NCI-H226 (cell line): ENCODE results near the gene ZNF689.
"Not testable (repeated sequence)": the region's sequence is repeated elsewhere in the genome, so short reads cannot be mapped to it uniquely, and the experiment has no call there.

Experiments
- DNase-seq: peaks from one replicate; pipeline ENCODE4 v3.0.0-alpha.2; 2015

ZNF689 gene

DNA sequence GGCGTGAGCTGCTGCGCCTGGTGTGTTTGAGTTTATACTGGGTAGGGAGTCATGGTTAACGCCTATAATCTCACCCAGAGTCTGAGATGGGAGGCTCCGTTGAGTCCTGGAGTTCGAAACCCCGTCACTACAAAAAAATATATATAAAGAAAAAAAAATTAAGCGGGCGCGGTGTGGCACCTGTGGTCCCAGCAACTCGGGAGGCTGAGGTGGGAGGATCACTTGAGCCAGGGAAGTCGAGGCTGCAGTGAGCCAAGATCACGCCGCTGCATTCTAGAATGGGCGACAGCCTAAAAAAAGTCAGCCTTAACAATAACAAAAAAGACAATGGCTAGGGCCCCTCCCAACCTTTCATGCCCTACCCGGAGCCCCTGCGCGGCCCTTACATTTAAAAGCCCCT lies 23.3 kb upstream of the ZNF689 start:
- no peak for DNase-seq

DNA sequence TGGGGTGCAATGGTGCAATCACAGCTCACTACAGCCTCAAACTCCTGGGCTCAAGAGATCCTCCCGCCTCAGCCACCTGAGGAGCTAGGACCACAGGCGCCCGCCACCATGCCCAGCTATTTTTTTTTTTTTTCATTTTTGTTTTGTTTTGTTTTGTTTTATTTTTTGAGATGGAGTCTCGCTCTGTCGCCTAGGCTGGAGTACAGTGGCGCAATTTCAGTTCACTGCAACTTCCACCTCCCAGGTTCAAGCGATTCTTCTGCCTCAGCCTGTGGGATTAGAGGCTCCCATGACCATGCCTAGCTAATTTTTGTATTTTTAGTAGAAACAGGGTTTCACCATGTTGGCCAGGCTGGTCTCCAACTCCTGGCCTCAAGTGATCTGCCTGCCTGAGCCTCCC lies 22.3 kb upstream of the ZNF689 start:
- DNase-seq = not testable (repeated sequence)

DNA sequence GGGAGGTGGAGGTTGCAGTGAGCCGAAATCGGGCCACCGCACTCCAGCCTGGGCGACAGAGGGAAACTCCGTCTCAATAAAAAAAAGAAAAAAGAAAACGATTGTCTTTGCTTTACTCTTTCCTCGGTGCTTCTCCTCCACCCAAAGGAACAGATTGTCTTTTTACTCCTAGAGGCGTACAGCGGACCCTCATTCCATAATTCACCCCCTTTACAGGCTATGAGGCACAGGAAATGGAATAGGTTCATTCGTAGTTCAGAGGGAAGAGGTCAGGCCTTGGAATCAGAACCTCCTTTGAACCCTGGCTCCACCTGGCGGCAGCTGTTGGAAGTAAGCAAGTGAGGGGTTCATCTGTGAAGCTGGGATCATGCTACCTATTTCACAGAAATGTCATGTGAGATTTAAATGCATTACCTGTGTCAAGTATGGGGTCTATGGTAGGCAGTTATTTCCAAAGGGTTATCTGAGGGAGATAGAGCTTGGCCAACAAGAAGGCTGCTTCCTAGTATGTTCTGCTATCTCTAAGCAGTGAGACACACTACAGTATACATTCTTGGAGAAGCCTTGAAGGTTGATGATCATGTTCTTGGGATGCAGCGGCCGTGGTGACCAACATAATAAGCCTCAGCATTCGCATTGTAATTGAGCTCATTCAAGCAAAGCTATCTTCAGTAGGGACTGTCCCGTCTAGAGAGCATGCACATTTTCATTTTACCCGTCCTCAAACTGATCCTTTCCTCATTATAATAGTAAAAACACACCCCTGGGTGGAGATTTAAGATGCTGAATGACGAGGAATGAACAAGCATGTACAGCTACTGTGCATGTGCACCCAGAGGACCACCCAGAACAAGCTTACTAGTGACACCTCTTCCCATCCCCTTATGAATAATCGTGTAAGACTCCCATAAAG lies 18.7 kb upstream of the ZNF689 start:
- DNase-seq = peak; percentile 40

DNA sequence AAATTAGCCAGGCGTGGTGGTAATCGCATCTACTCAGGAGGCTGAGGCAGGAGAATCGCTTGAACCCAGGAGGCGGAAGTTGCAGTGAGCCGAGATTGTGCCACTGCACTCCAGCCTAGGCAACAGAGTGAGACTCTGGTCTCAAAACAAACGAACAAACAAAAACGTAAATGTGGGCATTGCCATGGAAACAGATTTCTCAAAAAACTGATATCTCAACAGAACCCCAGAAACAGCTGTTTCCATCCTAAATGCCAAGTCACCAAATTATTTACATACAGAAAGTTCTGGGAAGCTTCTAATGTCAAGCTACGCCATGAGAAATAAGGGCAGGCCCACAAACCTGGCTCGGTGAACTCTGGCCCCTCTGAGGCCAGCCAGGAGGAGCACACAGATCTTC lies 16.0 kb upstream of the ZNF689 start:
- DNase-seq = no peak

GRCh38 chr16:30623536-30624283 lies 13.5 kb upstream of the ZNF689 start:
- DNase-seq = no peak

- no peak for DNase-seq
Observed at GRCh38 chr16:30622455-30623032, 12.4 kb upstream of the ZNF689 start.

DNA sequence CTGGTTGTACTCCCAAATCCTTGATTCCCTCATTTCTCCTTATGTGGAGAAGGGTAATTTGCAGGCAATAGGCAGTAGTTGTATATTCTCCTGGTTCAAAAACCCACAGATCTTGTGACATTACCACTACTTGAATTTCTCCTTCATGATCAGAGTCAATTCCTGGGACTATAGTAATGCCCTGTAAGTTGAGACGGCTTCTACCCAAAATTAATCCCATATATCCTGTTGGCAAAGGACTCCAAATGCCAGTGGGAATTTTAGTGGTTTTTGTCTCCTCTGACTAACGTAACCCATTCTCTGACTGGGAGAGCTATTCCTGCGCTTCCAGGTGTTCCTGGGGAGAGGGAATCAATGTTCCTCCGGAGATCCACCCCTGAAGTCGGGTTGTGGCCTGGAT lies 11.6 kb upstream of the ZNF689 start:
- no peak for DNase-seq

DNA sequence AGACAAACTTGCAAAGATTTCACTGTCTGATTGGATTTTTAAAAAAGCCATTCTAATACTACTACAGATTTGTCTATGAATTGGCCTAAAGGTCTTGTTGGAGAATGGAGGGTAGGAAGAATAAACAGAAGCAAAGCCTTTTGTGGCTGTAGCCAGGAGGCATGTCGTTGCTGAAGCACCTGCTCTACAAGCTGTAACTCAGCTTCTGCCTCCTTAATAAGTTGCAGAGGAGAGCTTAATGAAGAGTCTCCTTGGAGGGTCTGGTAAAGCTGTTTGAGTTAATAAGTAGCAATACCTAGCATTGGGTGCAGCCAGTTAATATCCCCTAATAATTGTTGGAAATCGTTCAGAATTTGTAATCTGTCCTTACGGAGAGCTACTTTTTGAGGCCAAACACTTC lies 10.0 kb upstream of the ZNF689 start:
- no peak for DNase-seq

GRCh38 chr16:30619638-30620037 lies 9.4 kb upstream of the ZNF689 start:
- DNase-seq = no peak

DNA sequence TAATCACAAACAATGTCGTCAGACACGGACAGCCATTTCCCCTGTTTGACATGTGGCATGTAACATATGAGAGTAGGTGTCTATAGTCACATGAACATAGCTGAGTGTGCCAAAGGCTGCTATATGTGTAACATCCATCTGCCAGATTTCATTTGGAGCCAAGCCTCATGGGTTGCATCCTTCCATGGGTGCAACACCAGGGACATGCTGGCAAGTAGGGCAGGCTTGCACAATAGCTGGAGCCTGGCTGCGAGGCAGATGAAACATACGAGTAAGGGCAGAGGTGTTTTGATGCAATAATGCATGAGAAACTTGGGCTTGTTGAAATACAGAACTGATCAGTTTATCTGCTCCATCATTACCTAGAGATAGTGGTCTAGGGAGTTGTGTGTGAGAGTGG lies 9.0 kb upstream of the ZNF689 start:
- DNase-seq = no peak

DNA sequence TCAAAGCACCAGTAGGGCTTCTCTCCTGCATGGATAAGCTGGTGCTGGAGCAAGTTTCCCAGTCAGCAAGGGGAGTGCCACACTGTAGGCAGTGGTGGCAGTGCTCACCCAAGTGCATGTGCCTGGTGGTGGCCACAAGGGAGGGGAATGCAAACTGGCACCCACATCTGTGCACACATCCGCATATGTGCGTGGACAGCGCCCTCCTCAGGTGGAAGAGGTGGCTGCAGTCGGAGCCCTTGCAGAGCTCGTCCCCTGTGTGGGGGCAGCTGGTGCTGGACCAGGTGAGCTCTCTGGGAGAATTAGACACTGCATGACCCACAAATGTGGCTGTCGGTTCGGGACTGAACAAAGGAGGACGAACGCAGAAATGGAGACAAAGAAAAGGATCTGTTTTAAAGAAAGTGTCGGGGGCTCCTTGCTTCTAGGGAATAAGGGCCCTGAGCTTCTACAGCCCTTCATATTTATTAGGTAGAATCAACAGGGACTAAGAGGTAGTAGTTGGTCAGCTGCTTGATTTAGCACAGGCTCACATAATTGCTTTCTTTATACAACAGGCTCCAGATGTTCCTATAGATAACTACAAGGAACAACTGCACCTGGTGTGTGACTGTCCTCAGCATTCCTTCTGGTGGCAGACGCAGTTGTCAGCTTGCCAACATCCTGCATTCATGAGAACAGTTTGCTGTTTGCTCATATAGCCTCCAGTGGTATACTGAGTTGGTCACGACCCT lies 5.3 kb upstream of the ZNF689 start:
- no peak for DNase-seq

DNA sequence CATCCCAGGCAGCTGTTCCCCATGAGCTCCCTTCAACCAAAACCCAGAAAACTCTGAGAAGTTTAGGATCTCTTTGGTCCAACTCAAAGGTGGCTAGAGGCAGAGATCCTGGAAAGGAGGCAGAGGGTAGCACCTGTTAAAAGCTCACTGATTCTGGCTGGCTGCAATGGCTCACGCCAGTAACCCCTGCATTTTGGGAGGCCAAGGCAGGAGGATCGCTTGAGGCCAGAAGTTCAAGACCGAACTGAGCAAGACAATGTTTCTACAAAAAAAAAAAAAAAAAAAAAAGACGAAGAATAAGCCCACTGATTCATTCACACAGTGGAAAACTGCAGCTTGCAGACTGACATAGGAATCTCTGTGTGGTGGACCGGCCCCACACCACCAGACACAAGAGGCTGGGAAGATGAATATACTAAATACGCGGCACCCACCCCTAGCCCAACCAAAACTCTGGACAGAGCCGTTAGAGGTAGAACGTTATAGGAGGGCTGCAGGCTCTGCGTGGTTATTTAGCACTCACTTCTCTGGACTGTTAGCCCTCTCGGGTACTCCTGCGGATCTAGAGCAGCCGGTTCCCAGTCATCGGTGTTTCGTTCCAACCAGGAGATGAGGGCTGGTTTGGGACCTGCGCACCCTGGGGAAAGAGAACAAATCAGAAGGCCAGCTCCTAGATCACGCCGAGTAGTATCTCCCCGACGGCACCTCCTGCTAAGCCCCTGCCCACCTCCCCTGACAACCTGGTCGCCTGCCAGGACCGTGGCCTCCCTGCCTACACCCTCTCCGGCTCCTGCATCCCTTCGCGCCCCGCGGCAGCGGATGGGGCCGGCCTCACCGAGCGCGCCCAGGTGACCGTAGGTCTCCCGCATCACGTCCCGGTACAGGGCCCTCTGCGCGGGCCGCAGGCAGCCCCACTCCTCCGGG lies 925 bp downstream of the ZNF689 start:
- DNase-seq = no peak

DNA sequence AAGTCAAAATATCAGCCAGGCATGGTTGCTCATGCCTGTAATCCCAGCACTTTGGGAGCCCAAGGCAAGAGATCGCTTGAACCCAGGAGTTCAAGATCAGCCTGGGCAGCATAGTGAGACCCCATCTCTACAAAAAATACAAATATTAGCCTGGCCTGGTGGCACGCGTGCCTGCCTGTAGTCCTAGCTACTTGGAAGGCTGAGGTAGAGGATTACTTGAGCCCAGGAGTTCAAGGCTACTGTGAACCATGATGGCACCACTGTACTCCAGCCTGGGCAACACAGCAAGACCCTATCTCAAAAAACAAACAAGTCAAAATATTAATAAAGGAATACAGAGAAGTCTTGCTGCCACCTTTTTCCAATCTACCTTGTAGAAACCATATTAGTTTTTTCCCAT lies 4.2 kb downstream of the ZNF689 start:
- no peak for DNase-seq

DNA sequence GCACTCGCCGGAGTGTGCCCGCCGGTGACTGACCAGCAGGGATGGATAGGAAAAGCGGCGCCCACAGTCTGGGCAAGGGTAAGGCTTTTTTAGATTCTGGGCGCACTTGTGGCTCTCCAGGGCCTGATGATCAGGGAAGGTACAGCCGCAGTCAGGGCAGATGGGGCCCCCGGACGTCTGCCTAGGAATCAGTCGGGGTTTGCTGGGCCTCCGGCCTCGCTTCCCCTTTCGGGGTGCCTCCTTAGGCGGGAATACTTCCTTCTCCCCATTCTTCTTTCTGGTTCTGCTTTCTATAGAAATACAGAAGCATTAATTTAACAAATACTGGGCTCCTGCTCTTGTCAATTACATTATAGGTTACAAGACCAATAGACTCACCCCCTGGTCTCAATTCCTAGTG lies 5.0 kb downstream of the ZNF689 start:
- no peak for DNase-seq

- DNase-seq = no peak
Observed at GRCh38 chr16:30604316-30604947, 5.8 kb downstream of the ZNF689 start.

DNA sequence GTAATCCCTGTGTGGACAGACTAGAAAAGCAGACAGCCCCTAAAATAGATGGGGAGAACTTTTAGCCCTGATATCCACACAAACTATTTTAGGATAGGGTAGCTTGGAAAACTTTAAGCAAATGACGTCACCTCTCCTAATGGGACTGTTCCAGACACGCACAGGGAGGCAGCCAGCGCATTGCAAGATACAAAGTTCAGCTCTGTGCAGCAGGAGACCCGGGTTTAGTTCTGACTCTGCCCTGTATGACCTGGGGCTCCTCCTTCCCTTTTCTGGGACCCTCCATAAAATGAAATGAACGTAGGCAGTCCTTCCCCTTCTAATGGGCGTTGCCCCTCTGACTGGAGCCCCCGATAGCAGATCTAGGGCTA lies 6.3 kb downstream of the ZNF689 start:
- DNase-seq = no peak

DNA sequence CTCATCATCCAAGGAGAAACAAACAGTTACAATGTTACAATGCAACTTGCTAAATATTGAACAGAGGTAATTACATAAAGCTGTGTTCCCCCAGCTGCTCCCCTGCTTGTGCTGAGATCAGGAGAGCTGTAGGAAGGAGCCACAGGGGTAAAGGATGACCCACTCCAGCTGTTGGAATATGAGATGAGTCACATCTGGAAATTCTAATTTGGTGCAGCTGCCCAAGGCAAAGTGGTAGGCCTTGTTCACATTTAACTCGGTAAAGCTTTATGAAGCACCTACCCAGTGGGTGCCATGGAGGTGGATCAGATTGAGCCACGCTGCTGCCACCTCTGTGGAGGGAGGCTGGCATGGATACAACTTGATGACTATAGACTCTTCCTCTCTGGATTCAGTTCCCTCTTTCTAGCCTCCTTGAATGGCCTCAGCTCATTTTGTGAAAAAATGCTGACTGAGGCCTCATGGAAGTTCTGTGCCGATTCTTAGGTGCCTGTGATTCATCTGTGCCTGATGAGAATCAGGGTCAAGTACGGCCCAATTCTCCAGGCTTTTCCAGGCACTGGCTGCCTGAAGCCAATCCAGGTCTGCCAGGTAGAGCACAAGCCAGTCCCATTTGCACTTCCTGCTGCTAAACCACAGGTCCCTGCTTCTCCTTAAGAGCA lies 7.4 kb downstream of the ZNF689 start:
- DNase-seq = no peak

DNA sequence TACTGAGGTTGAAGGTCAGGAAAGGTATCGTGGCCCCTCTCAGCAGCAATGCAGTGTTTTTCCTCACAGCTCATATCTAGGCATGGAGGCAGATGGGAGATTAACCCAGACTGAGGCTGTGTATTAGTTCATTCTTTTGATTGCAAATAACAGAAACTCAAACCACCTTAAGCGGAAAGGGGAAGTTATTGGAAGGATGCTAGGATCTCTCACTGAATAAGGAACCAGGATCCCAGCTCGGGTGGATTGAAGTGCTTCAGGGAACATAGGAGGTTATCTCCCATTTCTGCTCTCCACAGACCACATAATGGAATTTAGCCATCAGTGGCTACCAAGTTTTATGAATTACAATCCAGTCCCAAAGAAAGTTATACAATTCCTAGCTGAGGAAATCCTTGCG lies 8.2 kb downstream of the ZNF689 start:
- DNase-seq = no peak

DNA sequence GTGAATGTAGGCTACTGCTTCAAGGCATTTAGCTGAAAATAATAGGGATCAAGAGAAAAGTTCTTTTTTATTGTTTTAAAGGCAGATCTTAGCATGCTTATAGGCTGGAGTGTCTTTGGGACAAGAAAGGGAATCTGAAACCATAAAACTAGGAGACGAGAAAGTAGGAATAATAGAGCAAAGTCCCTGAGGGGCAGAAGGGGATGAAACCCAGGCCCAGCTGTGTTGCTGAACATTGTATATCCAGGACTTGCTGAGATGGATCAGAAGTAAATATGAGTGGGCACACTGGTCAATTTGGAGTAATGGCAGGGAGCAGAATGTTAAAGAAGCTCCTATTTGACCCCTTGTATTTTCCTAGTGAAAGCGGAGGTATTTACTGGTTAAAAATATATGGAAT lies 9.3 kb downstream of the ZNF689 start:
- DNase-seq = no peak

GRCh38 chr16:30600215-30600614 lies 10.0 kb downstream of the ZNF689 start:
- no peak for DNase-seq

DNA sequence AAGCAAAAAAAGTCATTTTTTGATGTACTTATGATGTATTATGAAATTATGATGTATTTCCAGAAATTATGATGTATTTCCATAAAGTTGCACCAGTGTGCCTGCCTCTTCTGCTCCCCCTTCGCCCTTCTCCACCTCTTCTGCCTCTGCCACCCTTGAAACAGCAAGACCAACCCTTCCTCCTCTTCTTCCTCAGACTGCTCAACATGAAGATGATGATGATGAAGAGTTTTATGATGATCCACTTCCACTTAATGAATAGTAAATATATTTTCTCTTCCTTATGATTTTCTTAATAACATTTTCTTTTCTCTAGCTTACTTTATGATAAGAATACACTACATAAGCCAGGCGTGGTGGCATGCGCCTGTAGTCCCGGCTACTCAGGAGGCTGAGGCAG lies 17.3 kb downstream of the ZNF689 start:
- DNase-seq = no peak
